GM21515 (cell line): Measurements from ENCODE around the gene PRSS57.

Experiments
- ATAC-seq: cut with Tn5 transposase; IDR thresholded peaks from one replicate; pipeline ENCODE4 v1.9.1; 2021; ENCODE audit not compliant: unreplicated experiment

Gene PRSS57

GRCh38 chr19:653425-653824 is 41.8 kb downstream of the PRSS57 start:
- ATAC-seq = no peak

GRCh38 chr19:652467-653389 is 42.5 kb downstream of the PRSS57 start:
- ATAC-seq = no peak

DNA sequence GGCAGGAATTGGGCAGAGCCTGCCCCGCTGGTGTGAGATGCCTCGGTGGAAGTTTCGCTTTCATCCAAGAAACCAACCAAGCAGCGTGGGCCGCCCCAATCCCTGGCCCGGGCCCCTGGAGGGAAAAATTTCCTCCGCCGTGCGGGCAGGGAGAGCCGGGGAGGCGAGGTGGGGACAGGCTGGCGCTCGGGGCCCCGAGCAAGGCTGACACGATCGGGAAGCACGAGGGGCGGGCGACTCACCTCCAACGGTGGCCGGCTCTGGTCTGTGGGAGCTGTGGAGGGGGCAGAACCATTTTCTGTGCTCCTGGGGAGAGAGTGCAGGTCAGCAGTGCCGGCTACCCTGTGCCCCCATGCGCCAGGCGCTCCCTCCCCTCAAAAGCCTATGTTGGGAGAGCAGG is 43.3 kb downstream of the PRSS57 start:
- no peak for ATAC-seq

DNA sequence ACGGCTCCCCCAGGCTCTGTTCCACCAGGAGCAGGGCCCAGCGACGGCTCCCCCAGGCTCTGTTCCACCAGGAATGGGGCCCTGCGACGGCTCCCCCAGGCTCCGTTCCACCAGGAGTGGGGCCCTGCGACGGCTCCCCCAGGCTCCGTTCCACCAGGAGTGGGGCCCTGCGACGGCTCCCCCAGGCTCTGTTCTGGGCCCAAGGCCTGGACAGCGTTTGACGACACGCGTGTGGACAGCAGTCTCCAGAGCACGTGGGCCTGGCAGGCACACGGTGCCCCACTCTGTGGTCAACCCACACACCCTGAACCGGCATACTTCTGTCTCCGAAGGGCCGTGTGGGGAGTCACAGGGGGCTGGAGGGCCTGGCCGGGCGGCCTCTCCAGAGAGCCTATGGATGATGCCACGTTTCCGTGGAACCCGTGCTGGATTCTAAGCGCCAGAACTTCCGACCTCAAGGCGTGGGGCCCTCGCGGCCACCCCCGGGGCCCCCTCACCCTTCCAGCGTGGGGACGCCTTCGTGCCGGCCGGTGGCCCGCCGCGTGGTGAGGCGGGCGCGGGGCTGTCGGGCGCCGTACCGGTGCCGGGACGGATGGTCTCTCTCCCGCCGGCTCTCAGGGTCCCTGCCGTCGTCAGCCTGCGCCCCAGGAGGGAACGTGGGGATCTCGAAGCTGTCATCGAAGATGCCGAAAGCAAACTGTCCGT is 44.0 kb downstream of the PRSS57 start:
- ATAC-seq = no peak

DNA sequence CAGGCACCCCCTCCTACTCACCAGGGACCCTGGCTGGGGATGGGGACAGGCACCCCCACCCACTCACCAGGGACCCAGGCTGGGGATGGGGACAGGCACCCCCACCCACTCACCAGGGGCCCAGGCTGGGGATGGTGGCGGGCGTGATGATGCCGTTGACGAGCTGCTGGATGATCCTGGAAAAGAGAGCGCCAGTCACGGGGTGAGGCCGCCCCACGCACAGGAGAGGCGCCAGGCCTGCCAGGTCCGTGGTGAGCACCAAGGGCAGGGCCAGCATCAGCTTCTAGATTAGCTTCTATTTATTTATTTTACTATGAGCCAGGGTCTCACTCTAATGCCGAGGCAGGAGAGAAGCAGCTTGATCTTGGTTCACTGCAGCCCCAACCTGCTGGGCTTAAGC is 45.1 kb downstream of the PRSS57 start:
- ATAC-seq = no peak

GRCh38 chr19:648904-649801 is 46.1 kb downstream of the PRSS57 start:
- ATAC-seq = no peak

DNA sequence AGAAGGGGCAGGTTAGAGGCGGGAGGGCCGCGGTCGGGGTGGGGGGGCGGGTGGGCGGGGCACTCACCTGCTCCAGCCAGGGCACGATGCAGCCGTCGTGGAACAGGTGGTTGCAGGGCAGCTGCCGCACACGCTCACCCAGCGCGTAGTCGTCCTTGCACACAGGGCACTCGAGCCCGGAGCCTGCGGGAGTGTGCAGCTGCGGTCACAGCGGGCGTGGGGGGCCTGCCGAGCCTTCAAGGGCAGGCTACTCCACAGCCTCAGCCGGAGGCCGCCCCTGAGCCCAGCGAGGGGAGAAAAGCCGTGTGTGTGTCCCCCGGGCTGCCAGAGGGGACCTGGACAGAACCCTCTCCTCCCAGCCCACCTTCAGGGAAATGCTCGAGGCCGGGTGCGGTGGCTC is 46.9 kb downstream of the PRSS57 start:
- no peak for ATAC-seq

- no peak for ATAC-seq
These were observed 47.5 kb downstream of the PRSS57 start for GRCh38 chr19:647566-648284.

DNA sequence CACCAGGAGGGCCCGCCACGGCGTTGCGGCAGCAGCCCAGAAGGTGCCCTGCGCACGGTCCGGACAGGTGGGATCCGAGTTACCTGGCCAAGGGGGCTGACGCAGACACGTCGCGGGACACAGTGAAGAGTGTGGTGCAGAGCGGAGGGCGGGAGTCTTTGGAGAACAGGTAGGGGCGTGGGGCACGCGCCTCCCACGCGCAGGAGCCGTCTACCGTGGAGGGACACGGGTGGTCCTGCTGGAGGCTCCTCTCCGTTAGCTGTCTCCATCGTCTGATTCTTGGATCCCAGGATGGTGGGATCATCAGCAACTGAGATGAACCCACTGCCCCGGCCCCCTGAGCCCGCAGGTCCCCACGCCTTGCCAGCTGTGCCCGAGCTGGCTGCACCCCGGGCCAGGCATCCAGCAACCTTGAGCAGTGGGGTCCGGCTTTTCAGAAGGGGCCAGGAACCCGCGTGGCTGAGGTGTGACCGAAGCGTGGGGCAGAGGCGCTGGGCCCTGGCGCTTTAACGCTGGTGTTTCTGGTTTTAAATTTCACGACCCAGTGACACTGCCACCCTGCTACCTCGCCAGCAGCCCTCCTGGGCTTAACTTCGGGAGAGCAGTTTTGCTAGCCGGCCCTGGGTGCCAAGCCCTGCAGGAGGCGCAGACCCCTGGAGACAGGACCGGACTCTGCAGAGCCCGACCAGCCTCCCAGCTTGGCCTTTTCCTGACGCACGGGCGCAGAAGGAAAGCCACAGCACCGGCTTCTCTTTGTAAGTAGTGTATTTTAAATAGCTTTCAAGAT is 48.3 kb downstream of the PRSS57 start:
- ATAC-seq = no peak

GRCh38 chr19:645912-646778 is 49.1 kb downstream of the PRSS57 start:
- no peak for ATAC-seq

- no peak for ATAC-seq
These were observed 50.5 kb downstream of the PRSS57 start for GRCh38 chr19:644789-645188.

DNA sequence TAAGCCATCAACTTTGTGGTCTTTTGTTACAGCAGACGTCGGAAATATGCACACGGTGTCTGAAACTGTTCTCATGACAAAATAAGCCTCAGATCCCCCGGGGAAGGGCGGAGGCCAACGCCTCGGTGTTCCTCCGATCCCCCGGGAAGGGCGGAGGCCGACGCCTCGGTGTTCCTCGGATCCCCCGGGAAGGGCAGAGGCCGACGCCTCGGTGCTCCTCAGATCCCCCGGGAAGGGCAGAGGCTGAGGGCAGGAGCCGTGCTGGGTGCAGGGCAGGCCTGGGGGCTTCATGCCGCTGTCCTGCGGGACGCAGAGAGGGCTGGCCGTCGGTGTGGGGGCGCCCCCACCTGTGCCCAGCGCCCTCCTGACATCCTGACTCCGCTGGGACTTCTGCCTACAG is 50.9 kb downstream of the PRSS57 start:
- no peak for ATAC-seq

- no peak for ATAC-seq
These were observed 51.5 kb downstream of the PRSS57 start for GRCh38 chr19:643736-644135.

GRCh38 chr19:642767-643727 is 52.2 kb downstream of the PRSS57 start:
- ATAC-seq = no peak

DNA sequence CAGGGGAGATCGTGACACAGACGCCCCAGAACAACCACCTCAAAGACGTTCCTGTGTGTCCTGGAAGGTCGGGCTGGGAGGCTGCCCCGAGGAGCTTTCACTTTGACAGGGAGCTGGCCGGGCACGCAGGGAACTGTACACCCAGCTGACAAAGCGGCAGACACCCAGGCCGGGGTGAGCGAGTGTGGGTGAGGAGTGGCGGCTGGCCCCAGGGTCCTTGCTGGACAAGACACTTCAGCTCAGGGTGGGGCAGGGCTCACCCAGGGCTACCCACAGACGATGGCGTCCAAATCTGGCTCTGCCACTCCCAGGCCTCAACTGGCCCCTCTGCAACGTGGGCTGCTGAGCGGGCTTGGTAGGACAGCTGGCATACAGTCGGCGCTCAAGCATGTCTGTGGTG is 53.5 kb downstream of the PRSS57 start:
- ATAC-seq = no peak

GRCh38 chr19:640606-641189 is 54.6 kb downstream of the PRSS57 start:
- no peak for ATAC-seq

DNA sequence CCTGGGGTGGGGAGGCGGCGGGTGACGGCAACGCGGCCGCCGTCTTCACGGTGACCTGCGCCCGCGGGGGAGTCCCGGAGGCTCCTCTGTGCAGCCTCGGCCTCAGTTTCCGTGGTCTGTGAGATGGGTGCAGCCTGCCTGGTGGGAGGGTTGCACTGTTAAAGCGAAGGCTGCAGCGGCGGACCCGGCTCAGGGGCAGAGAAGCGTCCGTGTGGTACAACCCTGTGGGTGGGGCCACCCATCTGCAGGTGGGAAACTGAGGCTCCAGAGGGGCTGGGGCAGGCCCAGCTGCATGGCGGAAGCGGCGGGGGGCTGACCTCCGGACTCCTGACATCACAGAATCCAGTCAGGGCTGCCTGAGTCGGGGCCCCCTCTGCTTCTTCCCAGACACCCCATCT is 55.1 kb downstream of the PRSS57 start:
- no peak for ATAC-seq
